Amniotic stem cell (primary cell): ENCODE measurements around the gene PAK4.
"Not testable (repeated sequence)": the region's sequence is repeated elsewhere in the genome, so short reads cannot be mapped to it uniquely, and the experiment has no call there.

Experiments used
- DNase-seq: peaks from one replicate; lab custom pipeline; 2025; lab: John Stamatoyannopoulos, UW

The PAK4 gene

GRCh38 chr19:39207293-39207836 lies 81.8 kb downstream of the PAK4 start:
- DNase-seq = no peak

- no peak for DNase-seq
Measured at GRCh38 chr19:39208175-39208795, 82.7 kb downstream of the PAK4 start.

- no peak for DNase-seq
Measured at GRCh38 chr19:39209196-39209595, 83.6 kb downstream of the PAK4 start.

- no peak for DNase-seq
Measured at GRCh38 chr19:39211731-39212374, 86.3 kb downstream of the PAK4 start.

- no peak for DNase-seq
Measured at GRCh38 chr19:39212375-39212742, 86.8 kb downstream of the PAK4 start.

GRCh38 chr19:39215323-39215722 lies 89.7 kb downstream of the PAK4 start:
- DNase-seq = not testable (repeated sequence)

GRCh38 chr19:39217094-39217493 lies 91.5 kb downstream of the PAK4 start:
- DNase-seq = no peak

- no peak for DNase-seq
Measured at GRCh38 chr19:39218230-39219007, 92.8 kb downstream of the PAK4 start.

- DNase-seq = not testable (repeated sequence)
Measured at GRCh38 chr19:39219108-39219507, 93.5 kb downstream of the PAK4 start.

GRCh38 chr19:39223703-39224279 lies 98.2 kb downstream of the PAK4 start:
- no peak for DNase-seq

- DNase-seq = no peak
Measured at GRCh38 chr19:39224910-39225309, 99.3 kb downstream of the PAK4 start.
